ENCODE measurements around the gene ASIC4. TPM values are rescaled to one million over a fixed set of nuclear protein-coding genes. Genes with fewer than 3 reads are reported as not detected.

The ASIC4 gene
- total and polyA plus RNA-seq, 2 of the 8 experiments (the other 6 are each of a cell fraction or from before 2014, with no cell fraction given): 0.12 to 0.22 TPM

GRCh38 chr2:219560037-219560892, 46.0 kb downstream of the ASIC4 start (continued):
- TF ChIP-seq CHD7 (IDR thresholded peaks at IDR 0.05; ENCODE audit: insufficient replicate concordance, low read length) (peak; percentile 80), SIX5 (IDR thresholded peaks at IDR 0.05; ENCODE audit: low read depth, low read length) (no peak), TEAD4 (IDR thresholded peaks at IDR 0.05; ENCODE audit: low read depth, low read length) (peak; percentile 55; the same call in 1 of the 2 replicates), POLR2A (IDR thresholded peaks at IDR 0.05; ENCODE audit: control extremely low read depth in 1 of 2, low read depth in 2 of 2, low read length in 2 of 2) (peak in 1 of 2 experiments; percentile 44; a peak in 1 of 3 replicates), USF2 (IDR thresholded peaks at IDR 0.05; ENCODE audit: low read length) (no peak)
- TF ChIP-seq, protein P1, sequence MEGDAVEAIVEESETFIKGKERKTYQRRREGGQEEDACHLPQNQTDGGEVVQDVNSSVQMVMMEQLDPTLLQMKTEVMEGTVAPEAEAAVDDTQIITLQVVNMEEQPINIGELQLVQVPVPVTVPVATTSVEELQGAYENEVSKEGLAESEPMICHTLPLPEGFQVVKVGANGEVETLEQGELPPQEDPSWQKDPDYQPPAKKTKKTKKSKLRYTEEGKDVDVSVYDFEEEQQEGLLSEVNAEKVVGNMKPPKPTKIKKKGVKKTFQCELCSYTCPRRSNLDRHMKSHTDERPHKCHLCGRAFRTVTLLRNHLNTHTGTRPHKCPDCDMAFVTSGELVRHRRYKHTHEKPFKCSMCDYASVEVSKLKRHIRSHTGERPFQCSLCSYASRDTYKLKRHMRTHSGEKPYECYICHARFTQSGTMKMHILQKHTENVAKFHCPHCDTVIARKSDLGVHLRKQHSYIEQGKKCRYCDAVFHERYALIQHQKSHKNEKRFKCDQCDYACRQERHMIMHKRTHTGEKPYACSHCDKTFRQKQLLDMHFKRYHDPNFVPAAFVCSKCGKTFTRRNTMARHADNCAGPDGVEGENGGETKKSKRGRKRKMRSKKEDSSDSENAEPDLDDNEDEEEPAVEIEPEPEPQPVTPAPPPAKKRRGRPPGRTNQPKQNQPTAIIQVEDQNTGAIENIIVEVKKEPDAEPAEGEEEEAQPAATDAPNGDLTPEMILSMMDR (IDR thresholded peaks at IDR 0.05; ENCODE audit: control extremely low read depth in 1 of 3, insufficient read depth in 1 of 3, low read depth in 1 of 3, low read length in 3 of 3): peak in 2 of 3 experiments; percentile 51 to 54; a peak in 3 of 4 replicates
